HepG2 (cell line): ENCODE results near the gene PKN2. TPM values are rescaled to one million over a fixed set of nuclear protein-coding genes. Genes with fewer than 3 reads are reported as not detected.

Source experiments
- ATAC-seq: fragments of 200-7000 bp; cut with Tn5 transposase; 3 replicates; pipeline ENCODE4 v1.9.1; 2020; ENCODE audit warnings: mild to moderate bottlenecking, moderate library complexity
- BruUV-seq: library from RNA; stranded (reverse); fragments of 400-500 nt; replicated peaks from 2 replicates; lab custom pipeline; 2021; lab: Mats Ljungman, UMichigan
- CTCF ChIA-PET: fragments of 300-600 bp; formaldehyde crosslinking; extraction: SDS; loops from one replicate; lab custom pipeline; 2021; ENCODE audit warnings: low total read pairs, inconsistent platforms, low intra/inter-chr PET ratio; lab: Yijun Ruan, JAX
- POLR2A ChIA-PET: fragments of 350-600 bp; sonication (Branson Sonifier 250); formaldehyde crosslinking; loops from one replicate; lab custom pipeline; 2020; ENCODE audit warnings: antibody characterized with exemption, inconsistent platforms; lab: Yijun Ruan, JAX
- DNase-seq: peaks from one replicate; pipeline ENCODE4 v3.0.0-alpha.2; 2015; ENCODE audit warnings: low spot score
- FAIRE-seq: peaks from 3 replicates; lab custom pipeline; 2011; peaks lifted over from hg19 to GRCh38; lab: Jason Lieb, UNC
- H2AFZ ChIP-seq: one replicate; pipeline ENCODE4 v1.6.1; 2011; ENCODE audit warnings: low read length, inconsistent platforms
- H3K27ac ChIP-seq: fragments of 300-600 bp; 3 replicates; pipeline ENCODE4 v1.8.0; 2011; ENCODE audit warnings: mixed run types, mild to moderate bottlenecking, mixed read lengths, low read length, inconsistent platforms; ENCODE audit not compliant: insufficient read depth; ENCODE audit errors: extremely low read length
- H3K27me3 ChIP-seq, 2 experiments: fragments of 200-600 bp in 1 of 2; 2 replicates in 1 of 2; 3 replicates in 1 of 2; pipeline versions ENCODE4 v1.6.0 to v1.8.0; 2011; ENCODE audit warnings: low read length in 2 of 2, mild to moderate bottlenecking in 2 of 2, moderate library complexity in 2 of 2, inconsistent platforms in 1 of 2; ENCODE audit not compliant: insufficient read depth in 2 of 2, control insufficient read depth in 1 of 2
- H3K36me3 ChIP-seq, 2 experiments: fragments of 200-600 bp in 1 of 2; replicated peaks in 1 of 2; 2 replicates in 1 of 2; 3 replicates in 1 of 2; pipeline versions ENCODE4 v1.5.1 to v1.8.0; 2011; ENCODE audit warnings: low read length in 2 of 2, inconsistent platforms in 1 of 2; ENCODE audit not compliant: insufficient read depth in 2 of 2, control insufficient read depth in 1 of 2
- H3K4me1 ChIP-seq: 2 replicates; pipeline ENCODE4 v1.5.1; 2012; ENCODE audit warnings: low read length, inconsistent platforms; ENCODE audit not compliant: insufficient read depth
- H3K4me2 ChIP-seq: 2 replicates; pipeline ENCODE4 v1.6.0; 2011; ENCODE audit warnings: low read depth, low read length, inconsistent platforms
- H3K4me3 ChIP-seq, 3 experiments: fragments of 200-600 bp in 1 of 3; sonication (generic), shearing (Covaris generic) in 1 of 3; replicated peaks in 1 of 3; 2 replicates each; pipeline ENCODE4 v1.5.1; 2011 to 2016; ENCODE audit warnings: low read length in 3 of 3, inconsistent platforms in 2 of 3, low read depth in 2 of 3, mild to moderate bottlenecking in 2 of 3, control low read depth in 1 of 3, mixed read lengths in 1 of 3; ENCODE audit not compliant: insufficient read depth in 1 of 3
- H3K79me2 ChIP-seq: one replicate; pipeline ENCODE4 v1.6.1; 2011; ENCODE audit warnings: low read length, inconsistent platforms; ENCODE audit not compliant: insufficient read depth
- H3K9ac ChIP-seq: 2 replicates; pipeline ENCODE4 v1.6.0; 2011; ENCODE audit warnings: mild to moderate bottlenecking, low read depth, low read length, inconsistent platforms; ENCODE audit not compliant: insufficient read depth
- H3K9me3 ChIP-seq: 2 replicates; pipeline ENCODE4 v1.5.1; 2012; ENCODE audit warnings: mild to moderate bottlenecking, low read length
- H4K20me1 ChIP-seq: 2 replicates; pipeline ENCODE4 v1.6.0; 2011; ENCODE audit warnings: inconsistent platforms, mild to moderate bottlenecking, low read length, moderate library complexity; ENCODE audit not compliant: insufficient read depth
- PRMT3 ChIP-seq: sonication (generic); formaldehyde crosslinking; IDR thresholded peaks from 2 replicates; pipeline ENCODE4 v1.8.1; 2022; ENCODE audit warnings: low read depth, mild to moderate bottlenecking, moderate library complexity, missing genetic modification reagents, borderline replicate concordance
- SIX1 ChIP-seq: sonication (generic); formaldehyde crosslinking; IDR thresholded peaks from 2 replicates; pipeline ENCODE4 v1.4.0; 2020; ENCODE audit warnings: missing genetic modification reagents, borderline replicate concordance
- SNAI1 ChIP-seq: sonication (generic); formaldehyde crosslinking; IDR thresholded peaks from 2 replicates; pipeline ENCODE4 v1.5.0; 2020; ENCODE audit warnings: mild to moderate bottlenecking, missing genetic modification reagents, borderline replicate concordance
- ZNF17 ChIP-seq: sonication (generic); formaldehyde crosslinking; IDR thresholded peaks from 2 replicates; pipeline ENCODE4 v1.5.0; 2020; ENCODE audit warnings: mild to moderate bottlenecking, missing genetic modification reagents
- ZNF746 ChIP-seq: sonication (generic); formaldehyde crosslinking; IDR thresholded peaks from 2 replicates; pipeline ENCODE4 v1.8.0; 2022; ENCODE audit warnings: mild to moderate bottlenecking, missing genetic modification reagents
- WGBS: methylation state at CpG from one replicate; pipeline ENCODE4 v1.1.6; 2017; ENCODE audit warnings: low lambda C conversion rate; 5-methylcytosine and 5-hydroxymethylcytosine counted together
- in situ Hi-C: cut with HindIII; loops from 2 replicates; pipeline ENCODE4 v1.10.0; 2017; ENCODE audit warnings: low pct_unique_long_range_greater_than_20kb; ENCODE audit not compliant: extremely low pct_ligation_motif_present
- intact Hi-C: fragments of 100-400 bp; cut with micrococcal nuclease; formaldehyde crosslinking; loops from one replicate; pipeline ENCODE4 v1.10.0; 2022; ENCODE audit not compliant: unreplicated experiment
- polyA plus RNA-seq, 8 experiments: library from polyadenylated mRNA; depleted of rRNA in 3 of 8; stranded (reverse) in 7 of 8; unstranded in 1 of 8; fragments of >200 nt; fragmentation: Illumina TruSeq in 4 of 8; extraction: Trizol in 4 of 8; gene quantifications; 2 replicates each; pipeline versions ENCODE4 v1.2.1 to v1.2.3, GENCODE V29; 2011 to 2016; ENCODE audit warnings: low read depth in 4 of 8, missing spikeins in 1 of 8, mixed read lengths in 1 of 8; ENCODE audit not compliant: insufficient read depth in 1 of 8
- total RNA-seq, 5 experiments: library from RNA; depleted of rRNA; stranded (reverse); fragments of >200 nt; fragmentation: Illumina TruSeq; extraction: Trizol; gene quantifications; 2 replicates each; pipeline ENCODE4 v1.2.3, GENCODE V29; 2016; ENCODE audit warnings: low read depth in 1 of 5
- TF ChIP-seq, protein P1 (sequence below): sonication (generic); formaldehyde crosslinking; IDR thresholded peaks from one replicate; pipeline ENCODE4 v1.5.1; 2020; ENCODE audit warnings: mild to moderate bottlenecking, missing genetic modification reagents; ENCODE audit errors: not compliant biosample characterization
- TF ChIP-seq, protein P2 (sequence below): sonication (generic); formaldehyde crosslinking; IDR thresholded peaks from 2 replicates; pipeline ENCODE4 v1.4.0; 2020; ENCODE audit warnings: missing genetic modification reagents

Gene PKN2
- total and polyA plus RNA-seq, 2 of the 13 experiments (the other 11 are each of a cell fraction or from before 2014, with no cell fraction given): 17.0 to 29.4 TPM

DNA sequence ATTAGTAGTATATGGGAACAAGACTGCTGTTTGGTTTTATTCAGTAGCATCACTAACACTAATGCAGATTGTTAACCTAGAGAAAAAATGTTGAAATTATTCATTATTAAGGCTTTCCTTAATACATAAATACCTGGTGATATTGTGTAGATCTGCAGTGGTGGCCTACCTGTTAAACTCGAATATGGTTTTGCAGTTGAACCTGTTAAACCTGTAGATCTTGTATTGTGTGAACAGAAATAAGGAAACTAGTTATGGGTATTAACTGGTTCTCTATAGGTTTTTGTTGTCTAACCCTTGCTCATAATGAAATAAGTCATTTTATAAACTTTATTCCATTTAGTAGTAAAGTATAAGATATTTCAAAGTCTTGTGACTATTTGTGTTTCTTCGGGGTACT is 23.9 kb downstream of the PKN2 start:
- Histone ChIP-seq H3K36me3 (peaks cover 0 to 3% of the 10 kb centered on the region in 2 experiments; a peak in 4 of 5 replicates), H3K4me3 (no peak overlapping the region), H2AFZ (no peak overlapping the region), H3K9ac (no peak overlapping the region), H3K4me2 (no peak overlapping the region), H3K4me1 (no peaks in the 10 kb centered on the region)
- WGBS: 100% methylated on average over 2 of the region's 2 CpGs
- no TSS peak for BruUV-seq
- TF ChIP-seq SNAI1 (no peak), SIX1 (CRISPR knock-in tag) (no peak), ZNF746 (CRISPR knock-in tag) (no peak), PRMT3 (no peak), ZNF17 (CRISPR knock-in tag) (no peak)
- TF ChIP-seq, protein P1, sequence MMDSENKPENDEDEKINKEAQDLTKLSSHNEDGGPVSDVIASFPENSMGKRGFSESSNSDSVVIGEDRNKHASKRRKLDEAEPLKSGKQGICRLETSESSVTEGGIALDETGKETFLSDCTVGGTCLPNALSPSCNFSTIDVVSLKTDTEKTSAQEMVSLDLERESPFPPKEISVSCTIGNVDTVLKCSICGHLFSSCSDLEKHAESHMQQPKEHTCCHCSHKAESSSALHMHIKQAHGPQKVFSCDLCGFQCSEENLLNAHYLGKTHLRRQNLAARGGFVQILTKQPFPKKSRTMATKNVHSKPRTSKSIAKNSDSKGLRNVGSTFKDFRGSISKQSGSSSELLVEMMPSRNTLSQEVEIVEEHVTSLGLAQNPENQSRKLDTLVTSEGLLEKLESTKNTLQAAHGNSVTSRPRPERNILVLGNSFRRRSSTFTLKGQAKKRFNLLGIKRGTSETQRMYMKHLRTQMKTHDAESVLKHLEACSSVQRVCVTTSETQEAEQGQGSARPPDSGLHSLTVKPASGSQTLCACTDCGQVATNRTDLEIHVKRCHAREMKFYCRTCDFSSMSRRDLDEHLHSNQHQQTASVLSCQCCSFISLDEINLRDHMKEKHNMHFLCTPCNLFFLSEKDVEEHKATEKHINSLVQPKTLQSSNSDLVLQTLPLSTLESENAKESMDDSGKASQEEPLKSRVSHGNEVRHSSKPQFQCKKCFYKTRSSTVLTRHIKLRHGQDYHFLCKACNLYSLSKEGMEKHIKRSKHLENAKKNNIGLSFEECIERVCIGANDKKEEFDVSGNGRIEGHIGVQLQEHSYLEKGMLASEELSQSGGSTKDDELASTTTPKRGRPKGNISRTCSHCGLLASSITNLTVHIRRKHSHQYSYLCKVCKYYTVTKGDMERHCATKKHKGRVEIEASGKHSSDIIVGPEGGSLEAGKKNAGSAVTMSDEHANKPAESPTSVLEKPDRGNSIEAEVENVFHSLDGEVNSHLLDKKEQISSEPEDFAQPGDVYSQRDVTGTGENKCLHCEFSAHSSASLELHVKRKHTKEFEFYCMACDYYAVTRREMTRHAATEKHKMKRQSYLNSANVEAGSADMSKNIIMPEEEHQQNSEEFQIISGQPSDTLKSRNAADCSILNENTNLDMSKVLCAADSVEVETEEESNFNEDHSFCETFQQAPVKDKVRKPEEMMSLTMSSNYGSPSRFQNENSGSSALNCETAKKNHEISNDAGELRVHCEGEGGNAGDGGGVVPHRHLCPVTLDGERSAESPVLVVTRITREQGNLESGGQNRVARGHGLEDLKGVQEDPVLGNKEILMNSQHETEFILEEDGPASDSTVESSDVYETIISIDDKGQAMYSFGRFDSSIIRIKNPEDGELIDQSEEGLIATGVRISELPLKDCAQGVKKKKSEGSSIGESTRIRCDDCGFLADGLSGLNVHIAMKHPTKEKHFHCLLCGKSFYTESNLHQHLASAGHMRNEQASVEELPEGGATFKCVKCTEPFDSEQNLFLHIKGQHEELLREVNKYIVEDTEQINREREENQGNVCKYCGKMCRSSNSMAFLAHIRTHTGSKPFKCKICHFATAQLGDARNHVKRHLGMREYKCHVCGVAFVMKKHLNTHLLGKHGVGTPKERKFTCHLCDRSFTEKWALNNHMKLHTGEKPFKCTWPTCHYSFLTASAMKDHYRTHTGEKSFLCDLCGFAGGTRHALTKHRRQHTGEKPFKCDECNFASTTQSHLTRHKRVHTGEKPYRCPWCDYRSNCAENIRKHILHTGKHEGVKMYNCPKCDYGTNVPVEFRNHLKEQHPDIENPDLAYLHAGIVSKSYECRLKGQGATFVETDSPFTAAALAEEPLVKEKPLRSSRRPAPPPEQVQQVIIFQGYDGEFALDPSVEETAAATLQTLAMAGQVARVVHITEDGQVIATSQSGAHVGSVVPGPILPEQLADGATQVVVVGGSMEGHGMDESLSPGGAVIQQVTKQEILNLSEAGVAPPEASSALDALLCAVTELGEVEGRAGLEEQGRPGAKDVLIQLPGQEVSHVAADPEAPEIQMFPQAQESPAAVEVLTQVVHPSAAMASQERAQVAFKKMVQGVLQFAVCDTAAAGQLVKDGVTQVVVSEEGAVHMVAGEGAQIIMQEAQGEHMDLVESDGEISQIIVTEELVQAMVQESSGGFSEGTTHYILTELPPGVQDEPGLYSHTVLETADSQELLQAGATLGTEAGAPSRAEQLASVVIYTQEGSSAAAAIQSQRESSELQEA: no peak
- TF ChIP-seq, protein P2, sequence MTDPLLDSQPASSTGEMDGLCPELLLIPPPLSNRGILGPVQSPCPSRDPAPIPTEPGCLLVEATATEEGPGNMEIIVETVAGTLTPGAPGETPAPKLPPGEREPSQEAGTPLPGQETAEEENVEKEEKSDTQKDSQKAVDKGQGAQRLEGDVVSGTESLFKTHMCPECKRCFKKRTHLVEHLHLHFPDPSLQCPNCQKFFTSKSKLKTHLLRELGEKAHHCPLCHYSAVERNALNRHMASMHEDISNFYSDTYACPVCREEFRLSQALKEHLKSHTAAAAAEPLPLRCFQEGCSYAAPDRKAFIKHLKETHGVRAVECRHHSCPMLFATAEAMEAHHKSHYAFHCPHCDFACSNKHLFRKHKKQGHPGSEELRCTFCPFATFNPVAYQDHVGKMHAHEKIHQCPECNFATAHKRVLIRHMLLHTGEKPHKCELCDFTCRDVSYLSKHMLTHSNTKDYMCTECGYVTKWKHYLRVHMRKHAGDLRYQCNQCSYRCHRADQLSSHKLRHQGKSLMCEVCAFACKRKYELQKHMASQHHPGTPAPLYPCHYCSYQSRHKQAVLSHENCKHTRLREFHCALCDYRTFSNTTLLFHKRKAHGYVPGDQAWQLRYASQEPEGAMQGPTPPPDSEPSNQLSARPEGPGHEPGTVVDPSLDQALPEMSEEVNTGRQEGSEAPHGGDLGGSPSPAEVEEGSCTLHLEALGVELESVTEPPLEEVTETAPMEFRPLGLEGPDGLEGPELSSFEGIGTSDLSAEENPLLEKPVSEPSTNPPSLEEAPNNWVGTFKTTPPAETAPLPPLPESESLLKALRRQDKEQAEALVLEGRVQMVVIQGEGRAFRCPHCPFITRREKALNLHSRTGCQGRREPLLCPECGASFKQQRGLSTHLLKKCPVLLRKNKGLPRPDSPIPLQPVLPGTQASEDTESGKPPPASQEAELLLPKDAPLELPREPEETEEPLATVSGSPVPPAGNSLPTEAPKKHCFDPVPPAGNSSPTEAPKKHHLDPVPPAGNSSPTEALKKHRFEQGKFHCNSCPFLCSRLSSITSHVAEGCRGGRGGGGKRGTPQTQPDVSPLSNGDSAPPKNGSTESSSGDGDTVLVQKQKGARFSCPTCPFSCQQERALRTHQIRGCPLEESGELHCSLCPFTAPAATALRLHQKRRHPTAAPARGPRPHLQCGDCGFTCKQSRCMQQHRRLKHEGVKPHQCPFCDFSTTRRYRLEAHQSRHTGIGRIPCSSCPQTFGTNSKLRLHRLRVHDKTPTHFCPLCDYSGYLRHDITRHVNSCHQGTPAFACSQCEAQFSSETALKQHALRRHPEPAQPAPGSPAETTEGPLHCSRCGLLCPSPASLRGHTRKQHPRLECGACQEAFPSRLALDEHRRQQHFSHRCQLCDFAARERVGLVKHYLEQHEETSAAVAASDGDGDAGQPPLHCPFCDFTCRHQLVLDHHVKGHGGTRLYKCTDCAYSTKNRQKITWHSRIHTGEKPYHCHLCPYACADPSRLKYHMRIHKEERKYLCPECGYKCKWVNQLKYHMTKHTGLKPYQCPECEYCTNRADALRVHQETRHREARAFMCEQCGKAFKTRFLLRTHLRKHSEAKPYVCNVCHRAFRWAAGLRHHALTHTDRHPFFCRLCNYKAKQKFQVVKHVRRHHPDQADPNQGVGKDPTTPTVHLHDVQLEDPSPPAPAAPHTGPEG (CRISPR knock-in tag): no peak
- TF ChIP-seq, all 625 proteins: peak for 0
- POLR2A ChIA-PET: no interaction called here
- peaks cover 87% of the 10 kb centered on the region for H3K79me2 ChIP-seq
- FAIRE-seq (no peak), DNase-seq (no peak), ATAC-seq (no peak)
- in situ Hi-C loops (no loop called here), intact Hi-C loops (no loop called here)
- H4K20me1 ChIP-seq: 0 out of 2 replicates have a peak, but pooled peaks cover 5% of the 10 kb centered on the region
- CTCF ChIA-PET: no interaction called here
- H3K9me3 ChIP-seq: no peaks in the 10 kb centered on the region
- H3K27ac ChIP-seq: no peak overlapping the region
- no peaks in the 10 kb centered on the region for H3K27me3 ChIP-seq
